Stimulated activated CD8-positive, alpha-beta memory T cell treated with anti-CD3 and anti-CD28 coated beads, Interleukin-12 subunit alpha, Interleukin-12 subunit beta, amount 100 ng/mL, for 4 hours (primary cell): ENCODE data around the gene PDSS2.

Source experiments
- DNase-seq: peaks from one replicate; pipeline ENCODE4 v3.0.0-alpha.2; 2020; ENCODE audit warnings: low read depth

PDSS2 gene

GRCh38 chr6:107360476-107360875 is 98.9 kb downstream of the PDSS2 start:
- no peak for DNase-seq

- DNase-seq, result no peak
Measured at GRCh38 chr6:107357842-107358241, 101.5 kb downstream of the PDSS2 start.

GRCh38 chr6:107357031-107357430 is 102.3 kb downstream of the PDSS2 start:
- no peak for DNase-seq

GRCh38 chr6:107355659-107356058 is 103.7 kb downstream of the PDSS2 start:
- DNase-seq, result no peak

GRCh38 chr6:107354451-107354850 is 104.9 kb downstream of the PDSS2 start:
- no peak for DNase-seq

- no peak for DNase-seq
Measured at GRCh38 chr6:107353773-107354382, 105.5 kb downstream of the PDSS2 start.

- no peak for DNase-seq
Measured at GRCh38 chr6:107348224-107348623, 111.1 kb downstream of the PDSS2 start.

GRCh38 chr6:107345393-107345792 is 114.0 kb downstream of the PDSS2 start:
- DNase-seq, result no peak

GRCh38 chr6:107344981-107345380 is 114.4 kb downstream of the PDSS2 start:
- no peak for DNase-seq

- DNase-seq, result no peak
Measured at GRCh38 chr6:107344383-107344782, 115.0 kb downstream of the PDSS2 start.

- no peak for DNase-seq
Measured at GRCh38 chr6:107342144-107342543, 117.2 kb downstream of the PDSS2 start.

- DNase-seq, result no peak
Measured at GRCh38 chr6:107340881-107341280, 118.5 kb downstream of the PDSS2 start.

GRCh38 chr6:107337191-107337741 is 122.1 kb downstream of the PDSS2 start:
- no peak for DNase-seq

GRCh38 chr6:107334026-107334425 is 125.3 kb downstream of the PDSS2 start:
- DNase-seq, result no peak

GRCh38 chr6:107333491-107333890 is 125.9 kb downstream of the PDSS2 start:
- no peak for DNase-seq

GRCh38 chr6:107331409-107332386 is 127.7 kb downstream of the PDSS2 start:
- no peak for DNase-seq

- no peak for DNase-seq
Measured at GRCh38 chr6:107330168-107330567, 129.2 kb downstream of the PDSS2 start.

GRCh38 chr6:107329063-107329860 is 130.1 kb downstream of the PDSS2 start:
- no peak for DNase-seq

- no peak for DNase-seq
Measured at GRCh38 chr6:107328081-107328480, 131.3 kb downstream of the PDSS2 start.

GRCh38 chr6:107323133-107323785 is 136.1 kb downstream of the PDSS2 start:
- DNase-seq, result no peak

GRCh38 chr6:107321793-107322192 is 137.6 kb downstream of the PDSS2 start:
- no peak for DNase-seq
